Fibroblast of upper back skin (primary cell): ENCODE results near the gene EXOSC5.
"Not testable (repeated sequence)": the region's sequence is repeated elsewhere in the genome, so short reads cannot be mapped to it uniquely, and the experiment has no call there.

Experiments
- DNase-seq: peaks from one replicate; pipeline ENCODE4 v3.0.0-alpha.2; 2013

The EXOSC5 gene

GRCh38 chr19:41397086-41398049 is at the start of gene EXOSC5, which contains the start of gene BCKDHA:
Gene EXOSC5, minus strand, starts transcription at chr19:41397359. Its CDS starts 31 bp downstream, at chr19:41397328.
Gene BCKDHA, plus strand, starts transcription at chr19:41397818. Its CDS starts 10 bp downstream, at chr19:41397828.
- peak; percentile 100 for DNase-seq

GRCh38 chr19:41445575-41445974 is 48.4 kb upstream of the EXOSC5 start:
- DNase-seq, result no peak

GRCh38 chr19:41443813-41444455 is 46.8 kb upstream of the EXOSC5 start:
- DNase-seq, result no peak

- DNase-seq, result no peak
Observed at GRCh38 chr19:41442473-41443355, 45.6 kb upstream of the EXOSC5 start, which contains the start of gene ERICH4. Gene ERICH4, plus strand, starts transcription at chr19:41443156. Its CDS starts 14 bp downstream, at chr19:41443170.

GRCh38 chr19:41441321-41441945 is 44.3 kb upstream of the EXOSC5 start:
- no peak for DNase-seq

GRCh38 chr19:41439441-41440222 is 42.5 kb upstream of the EXOSC5 start, which contains the start of gene DMAC2:
Gene DMAC2, minus strand, starts transcription at chr19:41439912. Its CDS starts 13 bp downstream, at chr19:41439899.
- peak; percentile 97 for DNase-seq

- DNase-seq, result no peak
Observed at GRCh38 chr19:41437944-41438574, 40.9 kb upstream of the EXOSC5 start.

GRCh38 chr19:41436674-41436951 is 39.5 kb upstream of the EXOSC5 start:
- no peak for DNase-seq

- no peak for DNase-seq
Observed at GRCh38 chr19:41435936-41436673, 38.9 kb upstream of the EXOSC5 start.

GRCh38 chr19:41435376-41435775 is 38.2 kb upstream of the EXOSC5 start:
- not testable (repeated sequence) for DNase-seq

GRCh38 chr19:41434450-41434849 is 37.3 kb upstream of the EXOSC5 start:
- DNase-seq, result no peak

GRCh38 chr19:41433171-41433570 is 36.0 kb upstream of the EXOSC5 start:
- DNase-seq, result no peak

GRCh38 chr19:41431426-41432386 is 34.5 kb upstream of the EXOSC5 start:
- peak; percentile 25 for DNase-seq

- DNase-seq, result no peak
Observed at GRCh38 chr19:41430922-41431321, 33.8 kb upstream of the EXOSC5 start.

GRCh38 chr19:41428481-41428859 is 31.3 kb upstream of the EXOSC5 start:
- no peak for DNase-seq

- DNase-seq, result no peak
Observed at GRCh38 chr19:41427647-41428480, 30.7 kb upstream of the EXOSC5 start.

GRCh38 chr19:41426952-41427646 is 29.9 kb upstream of the EXOSC5 start, which contains the start of gene B3GNT8:
Gene B3GNT8, minus strand, starts transcription at chr19:41427374. Its CDS starts 596 bp downstream, at chr19:41426778.
- peak; percentile 51 for DNase-seq
